ENCODE results near the gene GP1BB.
"Not testable (repeated sequence)": the region's sequence is repeated elsewhere in the genome, so short reads cannot be mapped to it uniquely, and the experiment has no call there.

Gene GP1BB

DNA sequence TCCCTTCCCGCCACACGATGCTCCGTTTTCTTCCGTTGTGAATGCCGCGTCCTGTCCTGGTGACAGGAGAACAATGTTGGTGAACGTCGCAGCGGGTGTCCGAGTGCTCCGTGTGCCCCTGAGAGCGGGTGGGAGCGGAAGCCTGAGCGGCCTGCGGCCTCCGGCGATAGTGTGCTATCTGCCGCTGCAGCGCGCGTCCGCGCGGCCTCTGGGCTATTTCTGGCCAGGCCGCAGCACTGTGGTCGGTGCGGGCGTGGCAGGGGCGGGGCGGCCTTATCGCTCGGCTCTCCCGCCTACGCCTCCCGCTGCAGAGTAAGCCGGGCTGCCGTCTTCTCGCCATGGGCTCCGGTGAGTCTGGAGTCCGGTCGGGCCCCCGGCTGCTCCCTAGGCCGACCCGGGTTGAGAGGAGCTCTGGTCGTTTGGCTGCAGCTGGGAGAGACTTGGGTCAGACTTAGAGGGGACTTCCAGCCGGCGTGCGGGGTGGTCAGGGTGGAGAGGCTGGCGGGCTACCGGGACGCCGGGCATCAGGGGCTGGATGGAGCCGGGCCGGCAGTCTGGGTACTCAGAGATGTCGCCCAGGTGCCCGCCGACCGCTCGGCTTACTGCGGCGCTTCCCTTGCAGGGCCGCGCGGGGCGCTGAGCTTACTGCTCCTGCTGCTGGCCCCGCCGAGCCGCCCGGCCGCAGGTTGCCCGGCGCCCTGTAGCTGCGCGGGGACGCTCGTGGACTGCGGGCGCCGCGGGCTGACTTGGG lies at the start of gene GP1BB:
TSS of gene GP1BB (plus strand) at position 308 of the 751 bp plus-strand sequence. CDS start at position 339, 31 bp downstream.
- DNase-seq (ENCODE audit: insufficient read length, low spot score), result no peak
- TF ChIP-seq, protein P1, sequence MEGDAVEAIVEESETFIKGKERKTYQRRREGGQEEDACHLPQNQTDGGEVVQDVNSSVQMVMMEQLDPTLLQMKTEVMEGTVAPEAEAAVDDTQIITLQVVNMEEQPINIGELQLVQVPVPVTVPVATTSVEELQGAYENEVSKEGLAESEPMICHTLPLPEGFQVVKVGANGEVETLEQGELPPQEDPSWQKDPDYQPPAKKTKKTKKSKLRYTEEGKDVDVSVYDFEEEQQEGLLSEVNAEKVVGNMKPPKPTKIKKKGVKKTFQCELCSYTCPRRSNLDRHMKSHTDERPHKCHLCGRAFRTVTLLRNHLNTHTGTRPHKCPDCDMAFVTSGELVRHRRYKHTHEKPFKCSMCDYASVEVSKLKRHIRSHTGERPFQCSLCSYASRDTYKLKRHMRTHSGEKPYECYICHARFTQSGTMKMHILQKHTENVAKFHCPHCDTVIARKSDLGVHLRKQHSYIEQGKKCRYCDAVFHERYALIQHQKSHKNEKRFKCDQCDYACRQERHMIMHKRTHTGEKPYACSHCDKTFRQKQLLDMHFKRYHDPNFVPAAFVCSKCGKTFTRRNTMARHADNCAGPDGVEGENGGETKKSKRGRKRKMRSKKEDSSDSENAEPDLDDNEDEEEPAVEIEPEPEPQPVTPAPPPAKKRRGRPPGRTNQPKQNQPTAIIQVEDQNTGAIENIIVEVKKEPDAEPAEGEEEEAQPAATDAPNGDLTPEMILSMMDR (IDR thresholded peaks at IDR 0.05; ENCODE audit: insufficient read depth, missing control alignments), result no peak
- FAIRE-seq, result no peak

DNA sequence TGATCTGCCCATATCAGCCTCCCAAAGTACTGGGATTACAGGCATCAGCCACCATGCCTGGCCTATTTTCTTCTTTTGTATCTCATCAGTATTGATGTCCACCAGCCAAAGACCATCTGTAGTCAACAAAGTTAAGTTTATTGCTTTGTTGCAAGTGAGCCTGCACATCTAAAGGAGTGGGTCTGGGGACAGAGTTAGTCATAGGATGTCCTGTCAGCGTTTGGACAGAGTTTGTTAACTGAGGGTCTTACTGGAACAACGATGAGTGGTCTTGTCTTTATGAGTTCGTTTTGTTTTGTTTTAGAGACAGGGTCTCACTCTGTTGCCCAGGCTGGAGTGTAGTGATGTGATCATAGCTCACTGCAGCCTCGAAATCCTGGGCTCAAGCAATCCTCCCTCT lies 49.7 kb upstream of the GP1BB start:
- DNase-seq (ENCODE audit: insufficient read length, low spot score) (no peak), FAIRE-seq (no peak)
- TF ChIP-seq, protein P1 (IDR thresholded peaks at IDR 0.05; ENCODE audit: insufficient read depth, missing control alignments), result no peak

DNA sequence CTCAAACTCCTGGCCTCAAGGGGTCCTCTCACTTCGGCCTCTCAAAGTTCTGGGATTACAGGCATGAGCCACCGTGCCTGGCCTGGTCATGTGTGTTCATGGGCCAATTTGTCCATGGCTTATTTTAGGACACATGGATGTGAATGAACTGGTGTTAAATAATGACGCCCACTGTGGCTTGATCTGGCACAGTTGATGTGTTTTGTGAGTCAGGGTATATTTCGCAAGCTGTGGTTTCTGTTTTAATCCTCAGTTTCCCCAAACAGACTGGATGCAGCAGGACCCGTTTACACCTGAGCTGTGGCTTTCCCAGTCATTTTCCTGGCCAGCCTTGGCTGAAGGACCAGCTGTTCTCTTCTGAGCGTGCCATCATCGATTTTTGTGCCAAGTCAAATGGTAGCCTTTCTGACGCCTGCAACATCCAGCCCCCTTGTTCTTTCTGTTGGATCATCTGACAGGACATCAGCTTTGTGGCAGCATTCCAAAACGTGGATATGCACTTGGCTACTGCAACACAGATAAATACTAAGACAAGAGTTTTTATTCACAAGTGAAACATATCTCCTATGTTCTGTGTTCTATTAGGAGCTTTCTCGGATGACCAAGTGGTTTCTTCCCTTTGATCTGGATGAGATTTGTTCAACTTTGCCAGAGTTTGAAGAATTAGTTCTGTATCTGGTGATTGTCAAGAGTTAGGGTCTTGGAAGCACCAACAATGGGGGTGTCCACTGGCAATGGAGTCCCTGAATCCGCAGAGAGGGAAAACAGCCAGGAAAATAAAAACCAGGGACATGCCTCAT lies 49.0 kb upstream of the GP1BB start:
- FAIRE-seq, result no peak
- no peak for DNase-seq (ENCODE audit: insufficient read length, low spot score)
- TF ChIP-seq, protein P1 (IDR thresholded peaks at IDR 0.05; ENCODE audit: insufficient read depth, missing control alignments), result no peak

DNA sequence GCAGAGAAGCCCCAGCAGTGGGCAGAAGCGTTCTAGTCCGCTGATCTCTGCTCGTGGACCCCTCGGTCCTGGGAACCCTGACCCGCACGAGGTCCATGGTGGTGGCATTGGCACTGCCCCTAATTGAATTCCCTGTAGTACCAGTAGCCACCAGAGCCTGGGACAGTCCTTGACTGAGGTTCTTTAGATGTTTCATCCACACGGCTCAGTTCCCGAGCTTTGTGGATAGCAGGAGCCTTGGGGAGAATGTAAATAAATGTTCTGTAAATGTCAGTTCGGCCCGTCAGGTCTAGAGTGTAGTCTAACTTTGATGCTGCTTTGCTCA lies 48.4 kb upstream of the GP1BB start:
- FAIRE-seq (no peak), DNase-seq (ENCODE audit: insufficient read length, low spot score) (no peak)
- TF ChIP-seq, protein P1 (IDR thresholded peaks at IDR 0.05; ENCODE audit: insufficient read depth, missing control alignments), result no peak

DNA sequence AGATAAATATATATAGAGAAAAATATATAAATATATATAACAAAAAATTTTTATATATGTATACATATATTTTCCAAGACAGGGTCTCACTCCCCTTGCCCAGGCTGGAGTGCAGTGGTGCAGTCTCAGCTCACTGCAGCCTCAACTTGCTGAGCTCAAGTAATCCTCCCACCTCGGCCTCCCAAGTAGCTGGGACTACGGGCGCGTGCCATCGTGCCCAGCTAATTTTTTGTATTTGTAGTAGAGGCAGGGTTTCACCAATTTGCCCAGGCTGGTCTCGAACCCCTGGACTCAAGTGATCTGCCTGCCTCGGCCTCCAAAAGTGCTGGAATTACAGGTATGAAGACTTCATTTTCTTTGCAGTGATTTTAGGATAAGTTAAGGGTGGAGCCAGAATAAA lies 47.9 kb upstream of the GP1BB start:
- TF ChIP-seq, protein P1 (IDR thresholded peaks at IDR 0.05; ENCODE audit: insufficient read depth, missing control alignments), result no peak
- DNase-seq (ENCODE audit: insufficient read length, low spot score), result no peak
- FAIRE-seq, result no peak

DNA sequence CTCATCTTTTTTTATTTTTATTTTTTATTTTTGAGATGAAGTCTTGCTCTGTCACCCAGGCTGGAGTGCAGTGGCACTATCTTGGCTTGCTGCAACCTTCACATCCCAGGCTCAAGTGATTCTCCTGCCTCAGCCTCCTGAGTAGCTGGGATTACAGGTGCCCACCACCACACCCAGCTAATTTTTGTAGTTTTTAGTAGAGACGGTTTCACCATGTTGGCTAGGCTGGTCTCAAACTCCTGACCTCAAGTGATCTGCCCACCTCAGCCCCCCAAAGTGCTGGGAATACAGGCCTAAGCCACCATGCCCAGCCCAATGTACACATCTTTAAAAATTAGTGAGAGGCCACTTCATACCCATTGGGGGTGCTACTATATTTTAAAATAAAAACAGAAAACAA lies 46.9 kb upstream of the GP1BB start:
- not testable (repeated sequence) for DNase-seq (ENCODE audit: insufficient read length, low spot score); FAIRE-seq

DNA sequence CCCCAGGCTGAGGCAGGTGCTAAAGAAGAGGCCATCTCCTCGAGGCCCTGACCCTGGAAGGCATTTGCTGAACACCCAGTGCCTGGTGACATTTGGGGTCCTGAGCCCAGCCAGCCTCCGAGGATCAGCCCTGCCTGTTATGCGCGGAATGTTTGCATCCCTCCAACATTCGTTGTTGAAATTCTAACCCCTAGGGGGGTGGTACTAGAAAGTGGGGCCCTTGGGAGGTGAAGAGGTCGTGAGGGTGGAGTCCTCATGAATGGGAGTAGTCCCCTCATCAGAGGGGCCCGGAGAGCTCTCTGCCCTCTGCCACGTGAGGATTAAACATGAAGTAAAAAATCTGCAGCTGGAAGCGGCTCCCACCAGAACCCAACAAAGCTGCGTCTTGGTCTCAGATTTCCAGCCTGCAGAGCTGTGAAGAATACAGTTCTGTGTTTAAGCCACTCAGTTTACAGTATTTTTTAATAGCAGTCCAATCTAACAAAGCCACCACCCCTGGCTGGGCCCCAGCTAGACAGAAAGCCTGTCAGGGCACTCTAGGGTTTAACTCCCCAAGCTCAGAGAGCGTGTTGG lies 44.3 kb upstream of the GP1BB start:
- DNase-seq (ENCODE audit: insufficient read length, low spot score), result no peak
- TF ChIP-seq, protein P1 (IDR thresholded peaks at IDR 0.05; ENCODE audit: insufficient read depth, missing control alignments), result no peak
- no peak for FAIRE-seq

Measured in D721Med (cell line).